Activated CD8-positive, alpha-beta T cell treated with anti-CD3 and anti-CD28 coated beads for 36 hours (primary cell): ENCODE results near the gene PAWR. TPM values are rescaled to one million over a fixed set of nuclear protein-coding genes. Genes with fewer than 3 reads are reported as not detected.
"Not testable (repeated sequence)": the region's sequence is repeated elsewhere in the genome, so short reads cannot be mapped to it uniquely, and the experiment has no call there.

Experiments
- ATAC-seq: fragments of 200-7000 bp; cut with Tn5 transposase; one replicate; pipeline ENCODE4 v1.10.0; 2021; ENCODE audit warnings: mild to moderate bottlenecking, moderate library complexity
- CTCF ChIA-PET: fragments of 350-600 bp; sonication (Branson Sonifier 250); formaldehyde crosslinking; loops from one replicate; lab custom pipeline; 2021; ENCODE audit warnings: antibody characterized with exemption; lab: Charles Lee
- POLR2A ChIA-PET: fragments of 350-600 bp; sonication (Branson Sonifier 250); formaldehyde crosslinking; loops from one replicate; lab custom pipeline; 2021; ENCODE audit warnings: antibody characterized with exemption; lab: Charles Lee
- DNase-seq: peaks from one replicate; pipeline ENCODE4 v3.0.0-alpha.2; 2020
- H3K27ac Mint-ChIP-seq: one replicate; pipeline ENCODE4 v1.8.0; 2021; ENCODE audit warnings: mild to moderate bottlenecking, mixed read lengths
- H3K27me3 Mint-ChIP-seq: one replicate; pipeline ENCODE4 v1.8.0; 2021; ENCODE audit warnings: mixed read lengths
- H3K36me3 Mint-ChIP-seq: one replicate; pipeline ENCODE4 v1.8.0; 2021; ENCODE audit warnings: low read depth, mixed read lengths
- H3K4me1 Mint-ChIP-seq: one replicate; pipeline ENCODE4 v1.8.0; 2021; ENCODE audit warnings: low read depth, mixed read lengths
- H3K4me3 Mint-ChIP-seq: one replicate; pipeline ENCODE4 v1.8.0; 2021; ENCODE audit warnings: mild to moderate bottlenecking, moderate library complexity, mixed read lengths
- H3K9me3 Mint-ChIP-seq: one replicate; pipeline ENCODE4 v1.8.0; 2021; ENCODE audit warnings: mixed read lengths
- CTCF ChIP-seq: fragments of 200-600 bp; IDR thresholded peaks from one replicate; pipeline ENCODE4 v1.8.0; 2022; ENCODE audit warnings: antibody characterized with exemption, mild to moderate bottlenecking
- intact Hi-C: fragments of 100-400 bp; cut with micrococcal nuclease; formaldehyde crosslinking; loops from one replicate; pipeline ENCODE4 v1.10.0; 2022
- total RNA-seq, 2 experiments: library from RNA; stranded (reverse); gene quantifications; one replicate each; pipeline ENCODE4 v1.2.3, GENCODE V29; 2021

PAWR gene
- total RNA-seq, 2 experiments from 2014 or later: 5.5 to 5.8 TPM

GRCh38 chr12:79652521-79652920, 38.2 kb downstream of the PAWR start:
- ChIA-PET POLR2A (no interaction called here), CTCF (no interaction called here)
- no peak for TF ChIP-seq CTCF
- DNase-seq: no peak
- no peaks in the 10 kb centered on the region for H3K9me3 Mint-ChIP-seq
- H3K4me1 Mint-ChIP-seq: no peaks in the 10 kb centered on the region
- H3K36me3 Mint-ChIP-seq: no peaks in the 10 kb centered on the region
- H3K4me3 Mint-ChIP-seq: no peak overlapping the region
- no peak overlapping the region for H3K27ac Mint-ChIP-seq
- intact Hi-C loops: no loop called here
- no peak for ATAC-seq
- H3K27me3 Mint-ChIP-seq: no peaks in the 10 kb centered on the region

GRCh38 chr12:79650440-79650839, 40.3 kb downstream of the PAWR start:
- TF ChIP-seq CTCF: no peak
- Mint-ChIP-seq H3K4me1 (no peaks in the 10 kb centered on the region), H3K27me3 (no peaks in the 10 kb centered on the region), H3K36me3 (no peaks in the 10 kb centered on the region), H3K9me3 (no peaks in the 10 kb centered on the region), H3K27ac (no peak overlapping the region), H3K4me3 (no peak overlapping the region)
- CTCF ChIA-PET: no interaction called here
- DNase-seq (no peak), ATAC-seq (no peak)
- POLR2A ChIA-PET: no interaction called here
- intact Hi-C loops: no loop called here

- Mint-ChIP-seq H3K4me1 (no peaks in the 10 kb centered on the region), H3K27ac (no peak overlapping the region), H3K36me3 (no peaks in the 10 kb centered on the region), H3K4me3 (no peak overlapping the region), H3K27me3 (no peaks in the 10 kb centered on the region), H3K9me3 (no peaks in the 10 kb centered on the region)
- TF ChIP-seq CTCF: no peak
- ATAC-seq (no peak), DNase-seq (no peak)
- CTCF ChIA-PET: no interaction called here
- POLR2A ChIA-PET: no interaction called here
- intact Hi-C loops: no loop called here
Measured at GRCh38 chr12:79648881-79649280, 41.9 kb downstream of the PAWR start.

DNA sequence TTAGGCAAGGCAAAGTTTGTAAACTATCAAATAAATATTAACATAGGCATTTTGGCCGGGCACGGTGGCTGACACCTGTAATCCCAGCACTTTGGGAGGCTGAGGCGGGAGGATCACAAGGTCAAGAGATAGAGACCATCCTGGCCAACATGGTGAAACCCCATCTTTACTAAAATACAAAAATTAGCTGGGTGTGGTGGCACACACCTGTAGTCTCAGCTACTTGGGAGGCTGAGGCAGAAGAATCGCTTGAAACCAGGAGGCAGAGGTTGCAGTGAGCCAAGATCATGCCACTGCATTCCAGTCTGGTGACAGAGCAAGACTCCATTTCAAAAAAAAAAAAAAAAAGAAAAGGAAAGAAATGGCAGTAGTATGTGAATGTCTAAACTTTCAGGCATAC, 43.9 kb downstream of the PAWR start:
- POLR2A ChIA-PET, H3K4me3 Mint-ChIP-seq: not testable (repeated sequence)

GRCh38 chr12:79645235-79645630, 45.5 kb downstream of the PAWR start:
- DNase-seq (no peak), ATAC-seq (no peak)
- no peak overlapping the region for H3K27ac Mint-ChIP-seq
- H3K4me1 Mint-ChIP-seq: no peaks in the 10 kb centered on the region
- POLR2A ChIA-PET: no interaction called here
- CTCF ChIA-PET: no interaction called here
- no peak overlapping the region for H3K4me3 Mint-ChIP-seq
- no peaks in the 10 kb centered on the region for H3K27me3 Mint-ChIP-seq
- intact Hi-C loops: no loop called here
- TF ChIP-seq CTCF: no peak
- no peaks in the 10 kb centered on the region for H3K36me3 Mint-ChIP-seq
- no peaks in the 10 kb centered on the region for H3K9me3 Mint-ChIP-seq

More for the DNA sequence above, 43.9 kb downstream of the PAWR start:
- H3K36me3 Mint-ChIP-seq, ATAC-seq, H3K9me3 Mint-ChIP-seq, CTCF ChIA-PET, H3K27ac Mint-ChIP-seq, DNase-seq, H3K27me3 Mint-ChIP-seq, H3K4me1 Mint-ChIP-seq, intact Hi-C loops: not testable (repeated sequence)
